Stimulated activated CD4-positive, alpha-beta T cell treated with anti-CD3 and anti-CD28 coated beads, TNF-alpha, amount 100 ng/mL, for 24 hours (primary cell): ENCODE data around the gene TMEM115.

Experiments
- DNase-seq, 3 experiments: peaks; one replicate each; pipeline ENCODE4 v3.0.0-alpha.2; 2020; ENCODE audit warnings: low read depth in 3 of 3

TMEM115 gene

DNA sequence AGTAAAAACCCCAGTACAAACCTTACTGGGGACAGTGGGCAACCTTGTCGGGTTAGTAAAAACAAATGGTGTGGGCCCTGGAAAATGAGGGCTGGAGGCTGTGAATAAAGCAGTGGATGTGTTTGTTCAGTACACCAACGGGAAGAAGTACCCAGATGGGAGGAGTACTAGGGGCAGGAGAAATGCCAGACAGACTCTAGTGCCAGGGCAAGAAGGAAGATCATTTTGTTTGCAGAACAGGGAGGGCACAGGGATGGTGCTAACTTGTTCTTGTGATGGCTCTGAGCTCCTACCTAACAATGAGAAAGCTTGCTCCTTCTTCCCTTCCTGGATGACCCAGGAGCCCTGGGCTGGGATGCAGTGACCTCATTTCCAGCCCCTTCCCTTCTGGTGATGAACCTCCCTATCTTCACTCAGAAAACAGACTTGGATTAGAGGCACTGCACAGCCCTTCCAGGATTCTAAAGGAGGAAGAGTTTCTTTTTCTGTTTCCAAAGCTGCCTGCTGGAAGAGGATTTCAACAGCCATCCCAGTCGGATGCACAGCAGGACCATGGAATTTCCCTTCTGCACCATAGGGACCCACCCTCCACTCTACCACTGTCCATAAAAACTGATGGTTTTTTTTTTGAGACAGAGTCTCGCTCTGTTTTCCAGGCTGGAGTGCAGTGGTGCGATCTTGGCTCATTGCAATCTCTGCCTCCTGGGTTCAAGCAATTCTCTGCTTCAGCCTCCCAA is 24.8 kb downstream of the TMEM115 start:
- DNase-seq = no peak

- DNase-seq = no peak
Observed at GRCh38 chr3:50333744-50334328, 25.5 kb downstream of the TMEM115 start.

GRCh38 chr3:50331364-50331907 is 27.9 kb downstream of the TMEM115 start:
- DNase-seq = no peak

- no peak for DNase-seq
Observed at GRCh38 chr3:50330330-50330729, 29.0 kb downstream of the TMEM115 start.

GRCh38 chr3:50327943-50328691 is 31.2 kb downstream of the TMEM115 start, which contains the start of gene TUSC2:
Gene TUSC2 (minus strand): TSS chr3:50328223. CDS start chr3:50328099, 124 bp downstream.
- DNase-seq = peak; percentile 89 to 96 (median 92)

GRCh38 chr3:50327129-50327528 is 32.2 kb downstream of the TMEM115 start:
- no peak for DNase-seq

GRCh38 chr3:50326182-50326541 is 33.2 kb downstream of the TMEM115 start:
- DNase-seq = no peak

DNA sequence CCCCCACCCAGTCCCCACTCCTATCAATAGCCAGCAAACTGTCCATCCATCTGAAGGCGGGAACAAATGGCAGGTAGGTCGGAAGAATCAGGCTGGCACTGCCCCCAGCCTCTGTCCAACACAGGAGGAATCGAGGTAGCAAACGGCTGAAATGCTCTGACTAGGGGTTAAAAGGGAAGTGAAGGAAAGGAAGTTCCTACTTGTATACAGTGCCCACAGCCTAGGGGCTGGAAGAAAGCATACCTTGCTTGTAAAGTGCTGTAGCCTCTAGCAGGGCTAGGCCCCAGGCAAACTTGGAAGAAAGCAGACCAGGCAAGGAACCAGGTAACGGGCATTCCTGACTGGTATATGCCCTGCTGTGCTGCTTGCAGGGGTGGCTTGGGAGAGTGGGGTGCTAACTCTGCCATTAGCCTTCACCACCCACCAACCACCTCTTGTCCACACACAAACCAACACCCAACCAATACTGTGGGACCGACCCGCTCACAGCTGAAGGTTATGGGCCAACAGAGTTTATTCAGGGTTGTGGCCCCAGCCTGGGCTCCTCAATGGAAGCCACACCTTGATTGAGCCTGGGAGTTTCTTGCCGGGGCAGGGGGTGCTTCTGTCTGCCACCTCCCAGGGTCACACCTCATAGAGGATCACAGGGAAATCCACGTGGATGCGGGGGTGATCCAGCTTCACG is 33.7 kb downstream of the TMEM115 start:
- no peak for DNase-seq

GRCh38 chr3:50325113-50325480 is 34.2 kb downstream of the TMEM115 start:
- no peak for DNase-seq

- peak in 1 of 3 experiments; percentile 57 for DNase-seq
Observed at GRCh38 chr3:50324351-50325112, 34.8 kb downstream of the TMEM115 start.

- DNase-seq = no peak
Observed at GRCh38 chr3:50323614-50324199, 35.6 kb downstream of the TMEM115 start.

GRCh38 chr3:50323092-50323600 is 36.2 kb downstream of the TMEM115 start:
- no peak for DNase-seq

DNA sequence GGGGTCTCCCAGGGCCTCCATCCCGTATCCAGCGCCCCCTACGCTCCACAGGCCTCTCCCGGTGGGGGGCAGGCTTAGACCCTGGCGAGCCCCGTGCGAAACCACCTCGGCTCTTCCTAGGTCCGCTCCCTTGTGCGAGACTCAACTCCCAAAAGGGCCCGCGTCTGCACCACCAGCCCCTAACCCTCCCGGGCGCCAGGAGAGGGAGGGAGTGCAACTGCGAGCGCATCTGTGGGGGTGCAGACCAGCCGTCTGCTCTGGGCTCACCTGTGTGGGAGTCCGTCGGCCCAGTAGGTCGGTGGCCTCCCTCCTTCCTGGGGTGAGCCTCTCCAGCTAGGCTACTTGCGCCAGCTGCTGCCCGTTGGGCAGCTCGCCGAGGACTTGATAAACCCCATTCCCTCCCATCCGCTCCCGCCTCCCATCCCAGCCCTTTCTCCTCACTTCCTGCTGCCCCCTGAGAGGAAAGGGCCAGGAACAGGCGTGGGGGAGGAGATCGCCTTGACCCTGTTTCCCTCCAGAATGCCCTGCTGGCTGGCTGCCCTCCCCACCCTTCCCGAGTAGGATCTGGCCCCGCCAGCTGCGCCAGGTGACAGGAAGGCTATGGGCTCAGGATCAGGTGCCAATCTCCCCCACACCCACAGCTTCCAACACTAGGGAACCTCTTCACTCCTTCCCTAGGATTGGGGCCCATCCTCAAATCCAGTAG is 36.8 kb downstream of the TMEM115 start, which contains the start of gene HYAL2:
Gene HYAL2, minus strand, starts transcription at position 360 of the 706 bp plus-strand sequence. CDS start 2,256 bp downstream, outside the sequence.
- DNase-seq = no peak

DNA sequence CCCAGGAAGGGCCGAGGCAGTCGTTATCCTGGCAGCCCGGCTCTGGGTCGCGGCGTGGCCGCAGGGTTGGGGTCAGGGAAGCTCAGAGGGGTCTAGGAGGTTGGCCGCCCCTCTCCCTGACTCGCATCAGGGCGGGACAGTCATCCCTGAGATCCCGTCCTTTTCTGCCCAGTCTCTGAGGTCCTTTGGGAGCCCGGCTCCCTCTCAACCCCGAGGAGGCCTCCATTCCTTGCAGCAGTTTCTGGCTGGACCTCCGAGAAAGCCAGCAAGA is 37.3 kb downstream of the TMEM115 start:
- no peak for DNase-seq

GRCh38 chr3:50321336-50322114 is 37.8 kb downstream of the TMEM115 start:
- peak; percentile 65 to 82 (median 69) for DNase-seq

DNA sequence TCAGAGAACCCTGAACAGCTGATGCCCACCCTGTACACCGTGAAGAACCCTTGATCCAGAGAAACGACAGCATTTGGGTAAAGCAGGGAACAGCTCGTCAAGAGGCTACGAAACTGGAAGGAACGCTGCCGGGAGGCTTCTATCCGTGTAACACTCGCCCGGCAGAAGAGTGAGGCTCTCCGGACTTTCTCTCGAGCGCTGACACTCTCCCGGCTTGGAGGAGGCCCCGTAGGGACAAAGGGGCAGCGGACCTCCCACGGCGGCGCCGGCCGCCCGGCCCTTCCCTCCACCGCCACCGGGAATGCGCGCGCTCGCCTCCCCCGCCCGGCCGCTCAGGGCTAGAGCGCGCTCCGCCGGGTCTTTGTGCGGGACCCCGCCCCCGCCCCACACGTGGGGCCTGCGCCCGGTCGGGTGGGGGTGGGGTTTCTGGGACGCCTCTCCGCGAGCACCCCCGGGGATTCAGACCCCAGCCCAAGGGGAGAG is 38.4 kb downstream of the TMEM115 start:
- DNase-seq = peak in 2 of 3 experiments; percentile 43 to 66

GRCh38 chr3:50319894-50320625 is 39.3 kb downstream of the TMEM115 start:
- no peak for DNase-seq

DNA sequence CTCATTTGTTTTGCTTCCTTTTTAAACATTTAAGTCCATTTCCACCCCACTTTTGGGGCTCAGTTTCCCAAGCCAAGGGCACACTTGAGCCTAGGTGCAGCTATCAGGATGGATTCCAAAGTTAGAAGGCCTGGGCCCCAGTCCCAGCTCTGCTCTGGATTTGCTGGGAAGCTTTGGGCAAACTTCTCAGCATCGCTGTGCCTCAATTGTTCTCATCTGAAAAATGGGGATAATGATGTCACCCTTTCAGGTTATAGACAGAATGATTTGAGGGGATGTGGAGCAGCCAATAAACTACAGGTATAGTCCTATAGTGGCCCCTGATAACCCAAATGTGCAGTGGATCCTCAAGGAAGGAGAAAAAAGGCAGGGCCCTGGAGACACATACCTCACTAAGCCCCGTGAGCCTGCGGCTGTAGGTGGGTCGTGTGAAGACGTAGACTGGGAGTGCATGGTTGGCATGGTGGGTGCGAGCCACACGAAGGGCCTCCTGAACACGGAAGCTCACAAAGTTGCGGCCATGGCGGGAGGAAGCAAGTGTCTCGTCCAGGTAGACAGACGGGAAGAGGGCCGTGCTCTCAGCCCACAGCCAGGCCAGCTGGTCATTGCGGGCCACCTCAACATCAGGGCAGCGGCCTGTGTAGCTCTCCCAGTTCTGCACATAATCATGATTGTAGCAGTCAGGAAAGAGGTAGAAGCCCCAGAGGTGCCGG is 40.0 kb downstream of the TMEM115 start:
- no peak for DNase-seq
